Mesenchymal stem cell (in vitro differentiated cells and primary cell): ENCODE results near the gene METTL16. TPM values are rescaled to one million over a fixed set of nuclear protein-coding genes. Genes with fewer than 3 reads are reported as not detected.

Source experiments
- DNase-seq: peaks from one replicate; pipeline ENCODE4 v3.0.0-alpha.2; 2013
- H2AFZ ChIP-seq: one replicate; pipeline ENCODE4 v1.6.1; 2013; ENCODE audit warnings: low read depth, mild to moderate bottlenecking, control low read depth, inconsistent platforms, low read length, moderate library complexity
- H2AK5ac ChIP-seq: 2 replicates; pipeline ENCODE4 v1.6.1; 2013; ENCODE audit warnings: low read length, moderate library complexity, mild to moderate bottlenecking, inconsistent platforms; ENCODE audit not compliant: severe bottlenecking
- H2BK120ac ChIP-seq: one replicate; pipeline ENCODE4 v1.6.1; 2013; ENCODE audit warnings: low read depth, mild to moderate bottlenecking, inconsistent platforms, low read length, moderate library complexity
- H2BK12ac ChIP-seq, 2 experiments: one replicate each; pipeline ENCODE4 v1.6.1; 2013; ENCODE audit warnings: inconsistent platforms in 2 of 2, low read length in 2 of 2, mild to moderate bottlenecking in 2 of 2, moderate library complexity in 2 of 2, control low read depth in 1 of 2
- H2BK15ac ChIP-seq: one replicate; pipeline ENCODE4 v1.6.1; 2013; ENCODE audit warnings: mild to moderate bottlenecking, low read depth, inconsistent platforms; ENCODE audit not compliant: poor library complexity, severe bottlenecking
- H2BK5ac ChIP-seq: 2 replicates; pipeline ENCODE4 v1.6.1; 2013; ENCODE audit warnings: low read depth, mild to moderate bottlenecking, low read length, control low read depth, inconsistent platforms; ENCODE audit not compliant: poor library complexity, severe bottlenecking
- H3K14ac ChIP-seq, 2 experiments: one replicate each; pipeline ENCODE4 v1.6.1; 2013; ENCODE audit warnings: inconsistent platforms in 2 of 2, low read length in 2 of 2, control low read depth in 1 of 2, mild to moderate bottlenecking in 1 of 2, moderate library complexity in 1 of 2
- H3K18ac ChIP-seq, 2 experiments: one replicate each; pipeline ENCODE4 v1.6.1; 2013; ENCODE audit warnings: inconsistent platforms in 2 of 2, low read length in 2 of 2, control low read depth in 1 of 2, low read depth in 1 of 2, mild to moderate bottlenecking in 1 of 2
- H3K23ac ChIP-seq, 2 experiments: one replicate each; pipeline ENCODE4 v1.6.1; 2013; ENCODE audit warnings: inconsistent platforms in 2 of 2, low read length in 2 of 2, mild to moderate bottlenecking in 2 of 2, moderate library complexity in 2 of 2, control low read depth in 1 of 2
- H3K27ac ChIP-seq: 2 replicates; pipeline ENCODE4 v1.5.1; 2013; ENCODE audit warnings: mild to moderate bottlenecking, moderate library complexity, low read length, control low read depth, inconsistent platforms; ENCODE audit not compliant: poor library complexity, severe bottlenecking
- H3K27me3 ChIP-seq, 2 experiments: 2 replicates each; pipeline versions ENCODE4 v1.6.1 to v1.7.0; 2013; ENCODE audit warnings: low read length in 2 of 2, mild to moderate bottlenecking in 2 of 2, moderate library complexity in 2 of 2, control low read depth in 1 of 2, inconsistent platforms in 1 of 2; ENCODE audit not compliant: control insufficient read depth in 1 of 2, insufficient read depth in 1 of 2
- H3K36me3 ChIP-seq, 2 experiments: 2 replicates each; pipeline versions ENCODE4 v1.6.1 to v1.7.0; 2013; ENCODE audit warnings: low read length in 2 of 2, control low read depth in 1 of 2, inconsistent platforms in 1 of 2, low read depth in 1 of 2, mild to moderate bottlenecking in 1 of 2; ENCODE audit not compliant: insufficient read depth in 2 of 2, control insufficient read depth in 1 of 2
- H3K4ac ChIP-seq, 2 experiments: one replicate each; pipeline ENCODE4 v1.6.1; 2013; ENCODE audit warnings: inconsistent platforms in 2 of 2, low read length in 2 of 2, mild to moderate bottlenecking in 2 of 2, moderate library complexity in 2 of 2, control low read depth in 1 of 2, low read depth in 1 of 2
- H3K4me1 ChIP-seq: 2 replicates; pipeline ENCODE4 v1.6.1; 2013; ENCODE audit warnings: low read depth, low read length, control low read depth; ENCODE audit not compliant: control insufficient read depth, insufficient read depth
- H3K4me2 ChIP-seq: 2 replicates; pipeline ENCODE4 v1.6.1; 2013; ENCODE audit warnings: low read length, mild to moderate bottlenecking, inconsistent platforms; ENCODE audit not compliant: poor library complexity, severe bottlenecking
- H3K4me3 ChIP-seq, 2 experiments: 2 replicates each; pipeline versions ENCODE4 v1.5.1 to v1.7.0; 2013; ENCODE audit warnings: low read length in 2 of 2, mild to moderate bottlenecking in 2 of 2, control low read depth in 1 of 2, low read depth in 1 of 2; ENCODE audit not compliant: insufficient read depth in 1 of 2
- H3K79me1 ChIP-seq: replicated peaks from 2 replicates; pipeline ENCODE4 v1.6.1; 2013; ENCODE audit warnings: mild to moderate bottlenecking, control low read depth, low read length, inconsistent platforms; ENCODE audit not compliant: poor library complexity, severe bottlenecking
- H3K9ac ChIP-seq: 2 replicates; pipeline ENCODE4 v1.7.0; 2013; ENCODE audit warnings: mild to moderate bottlenecking, low read length, moderate library complexity
- H3K9me3 ChIP-seq: 2 replicates; pipeline ENCODE4 v1.7.0; 2013; ENCODE audit warnings: mild to moderate bottlenecking, low read length; ENCODE audit not compliant: control insufficient read depth
- H4K8ac ChIP-seq: one replicate; pipeline ENCODE4 v1.6.1; 2013; ENCODE audit warnings: inconsistent platforms, mild to moderate bottlenecking, low read length, moderate library complexity
- H4K91ac ChIP-seq: one replicate; pipeline ENCODE4 v1.6.1; 2013; ENCODE audit warnings: mild to moderate bottlenecking, low read length, inconsistent platforms
- WGBS: methylation state at CpG from one replicate; pipeline ENCODE4 v1.1.7; 2013; ENCODE audit warnings: mixed read lengths; 5-methylcytosine and 5-hydroxymethylcytosine counted together
- small RNA-seq: library from polyadenylated mRNA; stranded (forward); fragments of <200 nt; extraction: miRNeasy Mini kit (QIAGEN cat#:217004); gene quantifications from one replicate; pipeline ENCODE3, GENCODE V24; 2013; ENCODE audit warnings: low read depth

The METTL16 gene

DNA sequence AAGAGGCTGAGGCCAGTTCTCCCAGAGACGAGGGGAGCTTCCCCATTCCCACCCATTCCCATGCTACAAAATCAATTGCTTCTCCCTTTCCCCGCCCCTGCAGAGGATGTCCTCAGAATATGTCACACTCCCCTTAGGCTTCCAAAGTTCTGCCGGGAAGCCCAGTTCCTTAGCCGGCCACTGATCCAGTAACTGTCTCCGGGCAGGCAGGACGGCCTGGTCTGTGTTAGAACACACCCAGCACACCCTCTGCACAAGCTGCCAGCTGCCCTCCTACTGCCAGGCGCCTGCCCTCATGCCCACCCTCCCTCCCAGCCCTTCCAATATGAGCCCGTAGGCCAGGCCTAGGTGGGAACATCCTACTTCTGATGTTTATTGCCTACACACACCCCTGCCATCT, 143.3 kb downstream of the METTL16 start:
- DNase-seq, result no peak
- H2AK5ac ChIP-seq, result no peak overlapping the region
- H3K4ac ChIP-seq, result no peak overlapping the region
- H2BK5ac ChIP-seq, result no peak overlapping the region
- H3K27me3 ChIP-seq, result no peaks in the 10 kb centered on the region
- peaks cover 2% of the 10 kb centered on the region for H3K79me1 ChIP-seq
- no peak overlapping the region for H2BK15ac ChIP-seq
- H3K4me2 ChIP-seq, result no peak overlapping the region
- H2BK120ac ChIP-seq, result no peak overlapping the region
- H3K36me3 ChIP-seq, result peaks cover 48 to 99% of the 10 kb centered on the region in 2 experiments
- no peak overlapping the region for H4K8ac ChIP-seq
- no peak overlapping the region for H3K23ac ChIP-seq
- no peak overlapping the region for H2BK12ac ChIP-seq
- no peak overlapping the region for H3K14ac ChIP-seq
- WGBS, result 90% methylated on average over 7 of the region's 8 CpGs
- no peak overlapping the region for H3K4me3 ChIP-seq
- no peak overlapping the region for H3K18ac ChIP-seq
- H3K4me1 ChIP-seq, result peaks cover 15% of the 10 kb centered on the region
- no peak overlapping the region for H3K27ac ChIP-seq
- H3K9me3 ChIP-seq, result no peaks in the 10 kb centered on the region
- H3K9ac ChIP-seq, result no peak overlapping the region
- H2AFZ ChIP-seq, result no peak overlapping the region
- no peak overlapping the region for H4K91ac ChIP-seq

DNA sequence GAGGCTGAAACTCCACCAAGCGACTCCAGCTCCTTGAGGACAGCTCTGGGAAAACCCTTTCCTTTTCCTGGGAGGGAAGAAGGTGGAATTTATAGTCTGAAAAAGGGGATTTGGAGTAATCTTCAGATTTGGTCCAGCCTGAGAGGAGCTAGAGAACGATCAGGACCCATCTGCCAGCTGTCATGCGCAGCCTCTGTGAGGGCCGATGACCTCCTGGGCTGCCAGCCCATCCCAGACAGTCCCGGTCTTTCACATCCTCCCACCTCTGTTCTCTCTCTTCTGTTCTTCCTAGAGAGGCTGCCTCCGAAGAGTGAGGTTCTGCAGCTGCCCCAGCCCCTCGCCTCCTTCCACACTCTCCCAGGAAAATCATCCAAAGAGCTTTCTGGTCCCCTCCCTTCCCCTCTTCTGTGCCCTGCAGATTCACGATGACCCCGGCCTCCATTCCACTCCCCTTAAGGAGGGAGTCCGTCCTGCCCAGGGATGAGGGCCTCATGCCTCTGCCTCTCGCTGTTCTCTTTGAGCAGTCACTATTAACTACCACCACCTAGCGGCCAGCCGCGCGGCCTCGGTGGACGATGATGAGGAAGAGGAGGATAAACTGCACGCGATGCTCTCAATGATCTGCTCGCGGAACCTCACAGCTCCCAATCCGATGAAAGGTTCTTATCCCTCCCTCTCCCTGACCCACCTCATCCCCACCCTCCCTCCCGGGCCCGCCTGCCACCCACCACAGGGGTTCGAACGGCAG, 144.8 kb downstream of the METTL16 start:
- no peak overlapping the region for H3K4me3 ChIP-seq
- H3K9me3 ChIP-seq, result no peaks in the 10 kb centered on the region
- no peak overlapping the region for H3K9ac ChIP-seq
- H2AK5ac ChIP-seq, result no peak overlapping the region
- no peak overlapping the region for H2BK15ac ChIP-seq
- peak; percentile 23 for DNase-seq
- H3K23ac ChIP-seq, result no peak overlapping the region
- H2BK120ac ChIP-seq, result no peak overlapping the region
- H3K36me3 ChIP-seq, result peaks cover 48 to 99% of the 10 kb centered on the region in 2 experiments
- peaks cover 3% of the 10 kb centered on the region for H3K79me1 ChIP-seq
- no peak overlapping the region for H3K18ac ChIP-seq
- H3K27ac ChIP-seq, result no peak overlapping the region
- peaks cover 15% of the 10 kb centered on the region for H3K4me1 ChIP-seq
- H2AFZ ChIP-seq, result no peak overlapping the region
- H4K8ac ChIP-seq, result no peak overlapping the region
- H4K91ac ChIP-seq, result no peak overlapping the region
- no peak overlapping the region for H3K4ac ChIP-seq
- no peak overlapping the region for H3K14ac ChIP-seq
- no peak overlapping the region for H2BK12ac ChIP-seq
- H2BK5ac ChIP-seq, result no peak overlapping the region
- 79% methylated on average over 24 of the region's 26 CpGs for WGBS
- H3K4me2 ChIP-seq, result no peak overlapping the region
- H3K27me3 ChIP-seq, result no peaks in the 10 kb centered on the region

Small RNA genes within 50 kb of the gene (small RNA-seq; reads per million reads assigned to genes)
- not detected for gene AC006435.3
- gene AC006435.4, result not detected
- not detected for gene AC006435.5
